Measurements from ENCODE around the gene PRKAA1. TPM values are rescaled to one million over a fixed set of nuclear protein-coding genes. Genes with fewer than 3 reads are reported as not detected.
A peak's percentile ranks its signal among the peaks of the same experiment; 100 is the strongest.

PRKAA1 gene
- total RNA-seq, 1 donor = 152 TPM

- H3K9me3 ChIP-seq (ENCODE audit: low read depth, low read length) = no peaks in the 10 kb centered on the region
Observed at GRCh38 chr5:40775846-40776657, 22.1 kb downstream of the PRKAA1 start.

DNA sequence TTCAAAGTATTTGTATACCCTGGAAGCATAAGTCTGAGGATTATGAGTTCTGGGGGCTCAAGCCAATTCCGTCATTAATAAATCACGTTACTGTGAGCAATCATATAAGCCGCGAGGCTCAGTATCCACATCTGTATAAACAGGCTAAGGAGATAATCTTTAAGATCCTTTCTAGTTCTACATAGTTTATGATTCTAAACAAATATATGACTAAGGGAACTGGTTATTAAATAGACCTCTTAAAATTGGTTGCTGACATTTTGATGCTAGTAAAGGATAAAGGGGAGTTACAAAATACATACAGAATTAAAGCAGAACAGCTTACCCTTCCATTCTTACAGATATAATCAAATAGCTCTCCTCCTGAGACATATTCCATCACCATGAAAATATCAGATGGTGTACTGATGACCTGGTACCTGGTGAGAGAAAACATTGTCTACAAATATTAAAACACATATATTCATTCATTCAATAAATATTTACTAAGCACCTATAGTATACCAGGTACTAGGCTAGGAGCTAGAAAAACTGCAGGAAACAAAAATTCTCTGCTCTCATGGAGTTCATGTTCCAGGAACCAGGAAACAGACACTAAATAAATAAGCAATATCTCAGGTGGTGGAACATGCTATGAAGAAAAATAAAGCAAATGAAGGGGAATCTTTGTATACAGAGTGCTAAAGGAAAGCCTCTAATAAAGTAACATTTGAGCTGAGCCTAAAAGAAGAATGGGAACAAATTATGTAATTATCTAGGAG, 22.9 kb downstream of the PRKAA1 start:
- no peaks in the 10 kb centered on the region for H3K27me3 ChIP-seq (ENCODE audit: insufficient read depth, low read length)
- no peaks in the 10 kb centered on the region for H3K9me3 ChIP-seq (ENCODE audit: low read depth, low read length)
- no peak overlapping the region for H3K4me3 ChIP-seq (ENCODE audit: low read length)
- H3K4me1 ChIP-seq (ENCODE audit: insufficient read depth, low read length) = no peaks in the 10 kb centered on the region

More at GRCh38 chr5:40775846-40776657, 22.1 kb downstream of the PRKAA1 start:
- H3K4me1 ChIP-seq (ENCODE audit: insufficient read depth, low read length) = no peaks in the 10 kb centered on the region
- H3K27me3 ChIP-seq (ENCODE audit: insufficient read depth, low read length) = no peaks in the 10 kb centered on the region
- H3K4me3 ChIP-seq (ENCODE audit: low read length) = no peak overlapping the region

- Histone ChIP-seq H3K4me1 (ENCODE audit: insufficient read depth, low read length) (no peaks in the 10 kb centered on the region), H3K9me3 (ENCODE audit: low read depth, low read length) (no peaks in the 10 kb centered on the region), H3K27me3 (ENCODE audit: insufficient read depth, low read length) (no peaks in the 10 kb centered on the region), H3K4me3 (ENCODE audit: low read length) (no peak overlapping the region)
Observed at GRCh38 chr5:40774623-40775022, 23.6 kb downstream of the PRKAA1 start.

DNA sequence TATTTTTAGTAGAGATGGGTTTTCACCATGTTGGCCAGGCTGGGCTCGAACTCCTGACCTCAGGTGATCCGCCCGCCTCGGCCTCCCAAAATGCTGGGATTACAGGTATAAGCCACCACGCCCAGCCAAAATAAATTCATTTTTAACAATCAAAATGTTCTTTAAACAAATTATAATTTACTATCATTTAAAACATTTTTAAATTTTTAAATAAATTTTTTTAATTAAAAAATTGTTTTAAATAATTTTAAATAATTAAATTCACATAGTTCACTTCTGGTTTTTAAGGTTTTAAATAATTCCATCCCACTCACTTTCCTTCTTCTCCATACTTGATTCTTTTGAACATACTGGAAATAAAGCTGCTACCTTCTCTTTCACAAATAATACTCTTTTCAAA, 27.4 kb downstream of the PRKAA1 start:
- H3K4me1 ChIP-seq (ENCODE audit: insufficient read depth, low read length) = no peaks in the 10 kb centered on the region
- no peaks in the 10 kb centered on the region for H3K27me3 ChIP-seq (ENCODE audit: insufficient read depth, low read length)
- no peaks in the 10 kb centered on the region for H3K9me3 ChIP-seq (ENCODE audit: low read depth, low read length)
- H3K4me3 ChIP-seq (ENCODE audit: low read length) = no peak overlapping the region

DNA sequence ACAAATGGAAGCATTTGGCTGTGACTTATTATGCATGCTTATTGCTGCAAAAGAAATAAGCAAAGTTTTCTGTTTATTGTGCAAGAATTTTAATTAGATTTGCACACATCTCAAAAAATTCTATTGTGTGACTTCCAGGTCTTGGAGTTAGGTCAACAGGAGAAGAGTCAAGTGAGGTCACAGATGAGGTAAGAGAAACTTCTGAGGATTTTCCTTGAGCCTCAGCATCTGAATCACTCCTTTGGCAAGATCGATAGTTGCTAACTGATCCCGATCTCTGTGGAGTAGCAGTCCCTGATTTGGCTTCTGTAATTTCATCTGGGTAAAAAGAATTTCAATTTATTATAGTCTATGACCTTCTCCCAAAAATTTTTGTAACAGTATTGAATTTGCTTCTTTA, 35.5 kb downstream of the PRKAA1 start:
- no peak overlapping the region for H3K4me3 ChIP-seq (ENCODE audit: low read length)
- H3K4me1 ChIP-seq (ENCODE audit: insufficient read depth, low read length) = no peaks in the 10 kb centered on the region
- H3K27me3 ChIP-seq (ENCODE audit: insufficient read depth, low read length) = no peaks in the 10 kb centered on the region
- H3K9me3 ChIP-seq (ENCODE audit: low read depth, low read length) = no peaks in the 10 kb centered on the region

- H3K9me3 ChIP-seq (ENCODE audit: low read depth, low read length) = no peaks in the 10 kb centered on the region
- peaks cover 16% of the 10 kb centered on the region for H3K4me1 ChIP-seq (ENCODE audit: insufficient read depth, low read length)
- no peaks in the 10 kb centered on the region for H3K27me3 ChIP-seq (ENCODE audit: insufficient read depth, low read length)
- H3K4me3 ChIP-seq (ENCODE audit: low read length) = no peak overlapping the region
Observed at GRCh38 chr5:40757400-40757799, 40.8 kb downstream of the PRKAA1 start.

DNA sequence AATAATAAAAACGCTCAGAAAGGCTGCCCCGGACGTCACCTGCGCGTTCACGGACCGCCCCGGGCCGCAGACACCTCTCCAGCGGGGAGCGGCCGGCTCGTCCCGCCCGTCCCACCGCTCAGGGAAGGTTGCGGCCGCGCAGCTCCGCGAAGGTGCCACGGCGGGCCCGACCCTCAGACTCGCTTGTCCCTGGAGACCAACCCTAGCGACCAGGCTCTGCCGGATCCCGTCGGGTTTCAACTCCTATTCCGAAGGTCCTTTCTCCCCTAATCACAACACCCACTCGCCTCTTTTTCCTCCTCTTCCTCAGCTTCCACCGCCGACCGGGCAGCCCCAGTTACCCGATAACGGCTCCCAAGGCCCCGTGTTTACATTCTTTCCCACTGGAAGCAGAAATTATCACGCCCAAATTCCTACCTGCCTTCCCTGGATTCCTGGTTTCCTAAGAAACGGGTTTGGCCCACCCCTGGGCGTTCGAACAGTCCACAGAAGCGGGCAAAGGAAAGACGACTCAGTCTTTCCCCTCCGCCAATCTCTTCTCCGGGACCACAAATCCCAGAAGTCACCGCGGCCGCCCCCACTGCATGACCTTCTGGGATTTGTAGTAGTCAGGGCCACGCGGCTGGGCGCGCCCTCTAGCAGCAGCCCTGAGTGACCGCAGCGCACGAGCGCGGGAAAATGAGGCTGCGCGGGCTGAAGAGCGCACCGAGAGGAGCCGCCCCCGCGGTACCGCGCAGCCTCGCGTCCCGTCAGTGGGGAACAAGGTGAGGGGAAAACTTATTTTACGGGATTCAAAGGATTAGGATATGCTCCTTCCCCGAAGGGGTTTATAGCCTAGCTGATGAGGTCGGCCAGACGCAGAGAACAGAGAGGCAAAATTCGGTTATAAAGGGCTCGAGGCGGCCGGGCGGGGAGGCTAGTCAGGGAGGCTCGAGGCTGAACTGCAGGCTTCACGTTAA, 42.5 kb downstream of the PRKAA1 start, which contains the start of gene TTC33:
TTC33 (minus strand) TSS at position 555 of the 959 bp plus-strand sequence. CDS start 8,943 bp downstream, outside the sequence.
- peaks cover 16% of the 10 kb centered on the region for H3K4me1 ChIP-seq (ENCODE audit: insufficient read depth, low read length)
- peak within 1 kb of the TSS; percentile 97 for H3K4me3 ChIP-seq (ENCODE audit: low read length)
- no peaks in the 10 kb centered on the region for H3K9me3 ChIP-seq (ENCODE audit: low read depth, low read length)
- no peaks in the 10 kb centered on the region for H3K27me3 ChIP-seq (ENCODE audit: insufficient read depth, low read length)

- Histone ChIP-seq H3K27me3 (ENCODE audit: insufficient read depth, low read length) (no peaks in the 10 kb centered on the region), H3K4me1 (ENCODE audit: insufficient read depth, low read length) (peaks cover 16% of the 10 kb centered on the region), H3K4me3 (ENCODE audit: low read length) (peak overlapping the region; percentile 97), H3K9me3 (ENCODE audit: low read depth, low read length) (no peaks in the 10 kb centered on the region)
Observed at GRCh38 chr5:40755093-40755406, 43.1 kb downstream of the PRKAA1 start.

GRCh38 chr5:40754381-40755092, 43.6 kb downstream of the PRKAA1 start:
- H3K9me3 ChIP-seq (ENCODE audit: low read depth, low read length) = no peaks in the 10 kb centered on the region
- no peaks in the 10 kb centered on the region for H3K27me3 ChIP-seq (ENCODE audit: insufficient read depth, low read length)
- peak overlapping the region; percentile 97 for H3K4me3 ChIP-seq (ENCODE audit: low read length)
- peaks cover 16% of the 10 kb centered on the region for H3K4me1 ChIP-seq (ENCODE audit: insufficient read depth, low read length)

DNA sequence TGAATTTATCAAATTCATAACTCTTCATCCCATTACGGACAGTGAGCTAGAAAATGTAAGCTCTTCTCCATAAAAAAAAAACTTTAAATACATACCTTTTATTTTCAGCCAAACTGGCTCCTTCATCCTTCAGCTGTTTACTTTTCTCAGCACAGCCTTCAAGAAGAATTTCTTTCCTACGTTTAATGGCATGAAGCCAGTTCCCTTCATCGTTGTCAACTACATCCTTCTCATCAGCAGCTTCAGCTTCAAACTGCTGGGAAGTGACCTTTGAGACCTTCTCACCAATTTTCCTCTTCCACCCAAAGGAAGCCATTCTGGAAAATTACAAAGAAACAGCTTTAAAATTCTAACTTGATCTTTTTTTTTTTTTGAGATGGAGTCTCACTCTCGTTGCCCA, 51.5 kb downstream of the PRKAA1 start:
- Histone ChIP-seq H3K27me3 (ENCODE audit: insufficient read depth, low read length) (no peaks in the 10 kb centered on the region), H3K4me1 (ENCODE audit: insufficient read depth, low read length) (no peaks in the 10 kb centered on the region), H3K9me3 (ENCODE audit: low read depth, low read length) (no peaks in the 10 kb centered on the region), H3K4me3 (ENCODE audit: low read length) (no peak overlapping the region)

GRCh38 chr5:40743771-40744170, 54.4 kb downstream of the PRKAA1 start:
- Histone ChIP-seq H3K4me3 (ENCODE audit: low read length) (no peak overlapping the region), H3K4me1 (ENCODE audit: insufficient read depth, low read length) (no peaks in the 10 kb centered on the region), H3K9me3 (ENCODE audit: low read depth, low read length) (peaks cover 4% of the 10 kb centered on the region), H3K27me3 (ENCODE audit: insufficient read depth, low read length) (no peaks in the 10 kb centered on the region)

DNA sequence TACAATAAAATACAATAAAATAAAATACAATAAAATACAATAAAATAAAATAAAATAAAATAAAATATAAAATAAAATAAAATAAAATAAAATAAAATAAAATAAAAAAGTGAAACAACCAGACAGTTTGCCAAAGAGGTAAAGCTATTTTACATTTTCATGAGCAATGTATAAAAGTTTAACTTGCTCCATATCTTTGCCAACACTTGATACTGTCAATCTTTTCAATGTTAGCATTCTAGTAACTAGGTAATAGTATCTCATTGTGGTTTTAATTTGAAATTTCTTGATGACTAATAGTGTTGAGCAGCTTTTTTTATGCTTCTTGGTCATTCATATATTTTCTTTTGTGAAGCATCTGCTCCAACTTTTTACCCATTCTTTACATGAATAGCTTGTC, 59.7 kb downstream of the PRKAA1 start:
- H3K4me1 ChIP-seq (ENCODE audit: insufficient read depth, low read length) = peaks cover 1% of the 10 kb centered on the region
- no peak overlapping the region for H3K4me3 ChIP-seq (ENCODE audit: low read length)
- H3K27me3 ChIP-seq (ENCODE audit: insufficient read depth, low read length) = no peaks in the 10 kb centered on the region
- peaks cover 4% of the 10 kb centered on the region for H3K9me3 ChIP-seq (ENCODE audit: low read depth, low read length)

DNA sequence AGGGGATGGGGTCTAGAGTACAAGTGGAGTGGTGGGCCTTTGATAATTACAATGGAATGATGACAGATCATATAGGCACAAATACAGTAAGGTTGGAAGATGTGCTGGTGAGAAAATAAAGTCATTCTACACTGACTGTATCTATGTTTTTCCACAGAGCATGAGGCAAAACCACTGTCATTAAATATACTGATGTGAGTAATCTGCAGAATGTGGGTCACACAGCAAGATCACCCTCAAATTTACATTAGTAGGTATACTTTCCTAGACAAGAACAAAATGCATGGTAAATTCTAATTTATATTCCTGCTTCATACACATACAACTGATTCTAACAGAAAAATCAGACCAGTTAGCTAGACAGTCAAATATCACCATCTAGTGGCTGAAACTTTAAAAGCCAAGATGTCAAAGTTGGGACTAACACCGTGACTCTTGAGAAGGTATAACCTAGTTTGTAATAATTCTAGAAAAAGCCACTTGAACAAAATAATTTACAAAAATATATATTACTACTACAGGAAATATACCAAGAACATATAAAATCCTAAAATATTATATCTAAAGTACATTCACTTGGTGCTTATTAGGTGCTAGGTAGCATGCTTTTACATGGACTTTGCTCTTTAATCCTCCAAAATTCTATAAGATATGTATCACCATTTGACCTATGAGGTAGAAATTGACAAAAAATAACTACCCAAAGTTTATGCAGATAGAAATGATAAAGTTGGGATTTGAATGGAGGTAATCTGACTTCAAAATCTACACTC, 61.9 kb downstream of the PRKAA1 start:
- no peak overlapping the region for H3K4me3 ChIP-seq (ENCODE audit: low read length)
- no peaks in the 10 kb centered on the region for H3K27me3 ChIP-seq (ENCODE audit: insufficient read depth, low read length)
- peaks cover 3% of the 10 kb centered on the region for H3K4me1 ChIP-seq (ENCODE audit: insufficient read depth, low read length)
- H3K9me3 ChIP-seq (ENCODE audit: low read depth, low read length) = peaks cover 4% of the 10 kb centered on the region

DNA sequence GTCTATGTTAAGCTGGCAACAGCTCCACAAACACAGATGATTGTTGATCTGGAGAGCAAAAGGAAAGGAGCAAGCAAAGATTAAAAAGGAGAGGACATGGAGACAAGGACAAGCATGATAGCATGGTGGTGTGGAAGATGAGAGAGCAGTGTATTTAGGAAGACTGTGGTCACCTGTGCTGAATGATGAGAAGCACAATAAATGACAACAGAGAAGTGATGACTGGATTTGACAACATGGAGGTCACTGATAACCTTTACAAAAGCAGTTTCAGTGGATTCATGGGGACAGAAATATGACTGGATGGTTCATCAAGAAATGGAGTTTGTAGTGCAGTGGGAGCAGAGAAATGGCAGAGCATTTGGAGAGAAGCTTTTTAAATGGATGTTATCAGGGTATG, 62.6 kb downstream of the PRKAA1 start:
- Histone ChIP-seq H3K27me3 (ENCODE audit: insufficient read depth, low read length) (no peaks in the 10 kb centered on the region), H3K4me1 (ENCODE audit: insufficient read depth, low read length) (peaks cover 3% of the 10 kb centered on the region), H3K4me3 (ENCODE audit: low read length) (no peak overlapping the region), H3K9me3 (ENCODE audit: low read depth, low read length) (peaks cover 4% of the 10 kb centered on the region)
